ENCODE data around the gene DUSP22.
"Not testable (repeated sequence)": the region's sequence is repeated elsewhere in the genome, so short reads cannot be mapped to it uniquely, and the experiment has no call there.

The DUSP22 gene

GRCh38 chr6:325161-325860, 33.0 kb downstream of the DUSP22 start:
- DNase-seq (ENCODE audit: low read depth) = not testable (repeated sequence)

DNA sequence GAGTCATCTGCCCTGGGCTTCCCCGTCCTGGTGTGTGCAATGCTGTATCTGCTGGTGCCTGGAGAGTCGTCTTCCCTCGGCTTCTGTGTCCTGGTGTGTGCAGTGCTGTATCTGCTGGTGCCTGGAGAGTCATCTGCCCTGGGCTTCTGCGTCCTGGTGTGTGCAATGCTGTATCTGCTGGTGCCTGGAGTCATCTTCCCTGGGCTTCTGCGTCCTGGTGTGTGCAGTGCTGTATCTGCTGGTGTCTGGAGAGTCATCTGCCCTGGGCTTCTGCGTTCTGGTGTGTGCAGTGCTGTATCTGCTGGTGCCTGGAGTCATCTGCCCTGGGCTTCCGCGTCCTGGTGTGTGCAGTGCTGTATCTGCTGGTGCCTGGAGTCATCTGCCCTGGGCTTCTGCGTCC, 33.8 kb downstream of the DUSP22 start:
- DNase-seq (ENCODE audit: low read depth) = not testable (repeated sequence)

DNA sequence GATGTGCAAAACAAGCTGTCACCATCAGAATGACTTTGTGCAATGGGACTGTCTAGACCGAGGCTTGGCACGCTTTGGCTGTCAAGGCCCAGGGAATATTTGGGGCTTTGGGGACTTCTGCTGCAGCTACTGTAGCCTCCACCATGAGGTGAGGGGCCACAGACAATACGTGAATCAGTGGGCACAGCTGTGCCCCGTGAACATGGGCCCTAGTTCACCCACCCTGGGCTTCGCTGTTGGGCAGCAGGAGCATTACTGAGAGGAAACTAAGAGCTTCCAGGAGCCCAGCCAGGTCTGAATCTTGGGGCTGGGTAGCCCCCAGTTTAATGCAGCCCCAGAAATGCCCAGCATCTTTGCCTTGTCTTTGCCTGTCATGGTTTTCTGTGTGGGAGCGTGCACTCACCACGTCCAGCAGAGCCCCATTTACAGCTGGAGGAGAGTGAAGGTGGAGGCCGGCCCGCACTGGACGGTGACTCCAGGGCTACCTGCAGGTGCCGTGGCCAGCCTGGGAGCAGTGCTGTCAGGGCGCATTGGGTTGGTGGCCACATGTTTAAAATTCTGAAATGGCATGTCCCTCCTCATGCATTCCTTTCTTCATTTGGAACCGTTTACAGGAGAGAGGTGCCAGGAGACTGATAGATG, 34.7 kb downstream of the DUSP22 start:
- DNase-seq (ENCODE audit: low read depth) = no peak

DNA sequence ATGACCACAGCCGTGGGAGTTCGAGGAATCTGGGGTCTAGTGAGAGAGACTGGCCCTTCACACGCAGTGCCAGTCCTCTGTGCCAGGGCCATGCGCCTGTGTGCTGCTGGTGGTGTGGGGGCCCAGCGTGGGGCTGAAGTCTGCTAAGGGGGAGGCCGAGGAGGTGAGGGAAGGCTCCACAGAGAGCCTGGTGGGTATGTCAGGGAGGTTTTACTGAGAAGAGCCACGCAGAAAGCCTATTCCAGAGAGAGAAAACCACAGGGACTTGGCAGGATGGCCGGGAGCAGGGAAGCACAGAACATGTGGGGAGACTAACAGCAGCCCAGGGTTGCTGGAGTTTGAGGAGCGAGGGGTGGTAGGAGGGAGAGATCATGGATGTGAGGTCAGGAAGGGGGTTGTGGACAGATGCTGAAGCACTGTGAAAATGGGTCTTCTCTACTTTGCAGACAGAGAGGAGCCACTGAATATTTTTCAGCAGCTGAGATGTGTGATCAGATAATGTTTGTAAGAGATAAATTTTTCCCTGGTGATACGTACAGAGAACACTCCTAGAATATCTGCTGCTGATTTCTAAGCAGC, 35.3 kb downstream of the DUSP22 start:
- DNase-seq (ENCODE audit: low read depth) = no peak

- DNase-seq (ENCODE audit: low read depth) = no peak
Observed at GRCh38 chr6:328136-328670, 35.9 kb downstream of the DUSP22 start.

GRCh38 chr6:328924-329323, 36.6 kb downstream of the DUSP22 start:
- no peak for DNase-seq (ENCODE audit: low read depth)

GRCh38 chr6:329888-330691, 37.8 kb downstream of the DUSP22 start:
- no peak for DNase-seq (ENCODE audit: low read depth)

DNA sequence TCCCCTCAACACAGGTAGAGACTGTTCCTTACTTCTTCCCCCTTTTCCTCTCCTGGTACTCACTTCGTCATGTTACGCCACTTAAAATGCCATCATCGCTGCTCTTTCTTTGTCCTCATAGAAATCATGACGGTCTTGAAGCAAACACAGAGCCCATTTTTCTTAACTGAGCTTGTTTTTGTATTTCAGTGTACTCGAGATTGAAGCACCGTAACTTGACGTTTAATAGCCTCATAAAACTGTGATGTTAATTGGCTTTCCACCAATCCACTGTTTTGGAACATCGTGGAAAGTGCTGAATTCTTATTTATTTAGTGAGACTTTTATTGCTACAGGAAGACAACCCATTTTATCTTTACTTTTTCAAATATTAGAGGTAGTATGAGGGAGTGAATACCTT, 38.7 kb downstream of the DUSP22 start:
- no peak for DNase-seq (ENCODE audit: low read depth)

DNA sequence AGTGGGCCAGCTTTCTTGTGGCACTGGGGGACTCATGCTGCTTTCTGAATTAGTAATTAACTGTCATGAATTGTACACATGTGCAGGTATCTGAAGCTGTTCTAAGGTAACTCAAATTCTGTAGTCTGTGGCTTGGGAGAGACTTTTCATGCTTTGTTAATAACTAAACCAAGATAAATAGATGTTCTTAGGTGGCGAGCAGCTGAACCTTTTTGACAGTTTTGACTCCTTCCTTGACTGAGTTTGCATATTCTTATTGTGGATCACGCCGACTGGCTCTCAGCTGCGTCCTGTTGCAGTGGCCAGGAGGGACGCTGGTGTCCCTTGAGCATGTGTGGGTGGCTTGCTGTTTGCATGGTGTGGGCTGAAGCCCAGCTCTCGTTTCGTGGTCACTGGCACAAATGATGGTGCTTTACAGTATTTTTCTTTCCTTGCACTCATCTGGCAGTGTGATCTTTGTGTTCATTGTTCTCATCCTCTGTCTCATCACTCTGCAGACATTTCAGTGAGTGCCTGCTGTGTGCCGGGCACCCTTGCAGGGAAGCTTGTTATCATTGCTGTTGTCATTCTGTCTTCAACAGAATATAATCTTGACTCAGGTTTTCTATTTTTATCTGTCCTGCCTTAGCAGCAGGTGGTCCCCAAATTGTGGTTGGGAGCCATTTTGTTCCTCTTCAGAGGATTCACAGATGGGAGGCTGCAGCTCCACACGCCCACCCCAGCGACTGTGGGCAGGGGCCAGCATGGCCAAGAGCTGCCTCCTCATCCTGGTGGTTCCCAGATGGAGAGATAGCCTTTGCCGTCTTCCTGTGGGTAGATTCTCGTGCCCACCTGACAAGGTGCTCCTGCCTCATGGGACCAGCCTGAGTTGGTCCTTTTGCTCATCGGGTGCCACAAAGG, 39.6 kb downstream of the DUSP22 start:
- no peak for DNase-seq (ENCODE audit: low read depth)

DNA sequence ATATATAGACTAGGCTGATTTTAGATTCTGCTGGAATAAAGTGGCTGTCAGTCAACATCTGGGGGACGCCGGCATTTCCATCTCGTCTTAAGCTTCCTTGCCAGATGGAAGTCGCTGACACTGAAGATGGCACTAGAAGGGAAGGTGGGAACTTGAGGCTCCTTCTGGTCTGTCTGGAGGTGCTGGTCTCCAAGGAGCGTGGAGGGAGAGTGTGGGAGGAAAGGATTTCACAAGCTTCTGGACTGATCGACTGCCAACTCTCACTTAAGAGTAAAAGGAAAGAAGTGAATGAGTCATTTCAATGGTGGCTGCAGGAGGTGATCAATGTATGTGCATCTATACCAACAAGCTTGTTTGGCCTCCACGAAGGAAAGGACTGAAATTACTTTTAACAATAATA, 40.4 kb downstream of the DUSP22 start:
- no peak for DNase-seq (ENCODE audit: low read depth)

- DNase-seq (ENCODE audit: low read depth) = no peak
Observed at GRCh38 chr6:333379-334002, 41.2 kb downstream of the DUSP22 start.

- DNase-seq (ENCODE audit: low read depth) = no peak
Observed at GRCh38 chr6:334536-335510, 42.5 kb downstream of the DUSP22 start.

DNA sequence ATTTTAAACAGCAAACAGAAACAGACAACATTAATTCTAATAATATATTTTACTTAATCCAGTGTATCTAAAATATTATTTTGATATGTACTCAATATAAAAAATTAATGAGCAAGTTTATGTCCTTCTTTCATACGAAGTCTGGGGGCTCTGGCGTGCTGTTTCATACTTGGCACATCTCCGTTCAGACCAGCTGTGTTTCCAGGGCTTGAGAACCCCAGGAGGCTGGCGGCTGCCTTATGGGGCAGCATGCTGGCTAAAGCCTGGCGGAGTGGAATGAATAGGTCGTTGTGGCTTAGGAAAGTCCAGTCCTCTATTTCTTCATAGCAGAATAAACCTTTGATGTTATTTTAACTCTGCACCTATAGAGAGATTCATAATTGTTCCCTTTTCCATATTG, 43.3 kb downstream of the DUSP22 start:
- DNase-seq (ENCODE audit: low read depth) = no peak

DNA sequence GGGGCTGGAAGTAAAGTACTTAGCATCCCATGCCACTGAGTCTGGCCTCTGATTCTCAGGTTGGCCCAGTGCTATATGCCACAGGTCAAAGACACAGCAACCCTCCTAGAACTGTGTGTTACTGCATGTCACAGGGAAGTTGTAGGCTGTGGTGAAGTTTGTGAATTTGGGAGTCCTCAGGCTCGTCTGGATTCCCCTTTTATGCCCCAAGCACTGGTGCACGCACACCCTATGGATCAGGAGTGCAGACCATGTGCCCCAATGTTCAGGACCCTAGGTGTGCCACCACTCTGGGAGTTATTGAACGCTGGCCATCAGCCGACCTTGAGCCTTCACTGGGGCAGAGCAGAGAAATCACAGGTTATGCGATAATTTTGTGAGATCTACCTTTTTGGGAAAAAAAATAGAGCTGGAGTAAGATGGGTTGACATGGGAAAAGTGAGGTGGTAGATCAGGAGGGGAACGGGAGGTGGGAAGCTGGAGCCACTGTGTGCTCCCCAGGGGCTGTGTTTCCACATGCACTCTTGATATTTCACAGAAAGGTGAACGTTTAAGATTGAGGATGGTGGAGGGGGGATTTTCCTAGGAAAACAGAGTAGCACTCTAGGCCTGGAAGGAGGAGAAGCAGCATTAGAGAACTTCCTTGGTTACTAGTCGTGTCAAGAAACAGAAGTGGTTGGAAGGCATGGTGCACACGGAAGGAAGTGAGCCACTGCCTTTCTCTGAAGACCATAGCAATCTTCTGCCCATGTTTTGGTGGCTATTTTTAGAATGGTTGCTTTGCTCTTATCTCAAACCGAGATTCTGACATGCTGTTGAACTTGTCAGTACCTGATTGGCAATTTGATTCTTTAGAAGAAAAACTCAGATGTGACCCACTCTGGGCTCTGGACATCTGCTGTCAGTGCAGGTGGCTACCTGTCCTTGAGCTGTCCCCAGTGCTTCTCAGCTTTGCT, 44.1 kb downstream of the DUSP22 start:
- DNase-seq (ENCODE audit: low read depth) = no peak

GRCh38 chr6:337805-338368, 45.6 kb downstream of the DUSP22 start:
- DNase-seq (ENCODE audit: low read depth) = no peak

GRCh38 chr6:338815-339262, 46.6 kb downstream of the DUSP22 start:
- no peak for DNase-seq (ENCODE audit: low read depth)

- DNase-seq (ENCODE audit: low read depth) = no peak
Observed at GRCh38 chr6:339480-339879, 47.2 kb downstream of the DUSP22 start.

Data from T-helper 22 cell (primary cell).